Endodermal cell (in vitro differentiated cells): ENCODE data around the gene LEF1. TPM values are rescaled to one million over a fixed set of nuclear protein-coding genes. Genes with fewer than 3 reads are reported as not detected.
A peak's percentile ranks its signal among the peaks of the same experiment; 100 is the strongest.

Source experiments
- DNase-seq: peaks from one replicate; pipeline ENCODE4 v3.0.0-alpha.2; 2017
- H3K27ac ChIP-seq: 2 replicates; pipeline ENCODE4 v1.5.1; 2013; ENCODE audit warnings: mild to moderate bottlenecking, low read depth, low read length, moderate library complexity
- H3K27me3 ChIP-seq: 2 replicates; pipeline ENCODE4 v1.6.1; 2013; ENCODE audit warnings: mild to moderate bottlenecking, low read length, moderate library complexity; ENCODE audit not compliant: insufficient read depth, control insufficient read depth, poor library complexity, severe bottlenecking
- H3K36me3 ChIP-seq: 2 replicates; pipeline ENCODE4 v1.7.0; 2013; ENCODE audit warnings: mild to moderate bottlenecking, low read length, moderate library complexity; ENCODE audit not compliant: control insufficient read depth, insufficient read depth
- H3K4me1 ChIP-seq: one replicate; pipeline ENCODE4 v1.7.0; 2013; ENCODE audit warnings: low read length; ENCODE audit not compliant: control insufficient read depth, insufficient read depth
- H3K4me3 ChIP-seq: 2 replicates; pipeline ENCODE4 v1.5.1; 2013; ENCODE audit warnings: mild to moderate bottlenecking, low read length, moderate library complexity
- H3K9ac ChIP-seq: 2 replicates; pipeline ENCODE4 v1.6.1; 2013; ENCODE audit warnings: mild to moderate bottlenecking, low read length, moderate library complexity; ENCODE audit not compliant: poor library complexity, severe bottlenecking; ENCODE audit errors: extremely low read depth
- H3K9me3 ChIP-seq: 2 replicates; pipeline ENCODE4 v1.6.1; 2013; ENCODE audit warnings: mild to moderate bottlenecking, low read length, moderate library complexity; ENCODE audit not compliant: control insufficient read depth
- H3K27ac Mint-ChIP-seq: 2 replicates; pipeline ENCODE4 v1.8.0; 2020; ENCODE audit warnings: mixed read lengths
- H3K27me3 Mint-ChIP-seq: 2 replicates; pipeline ENCODE4 v1.8.0; 2021; ENCODE audit warnings: mild to moderate bottlenecking, mixed read lengths; ENCODE audit not compliant: insufficient read depth
- H3K36me3 Mint-ChIP-seq: 2 replicates; pipeline ENCODE4 v1.8.0; 2020; ENCODE audit warnings: low read depth, mixed read lengths
- H3K4me1 Mint-ChIP-seq: 2 replicates; pipeline ENCODE4 v1.8.0; 2020; ENCODE audit warnings: mixed read lengths
- H3K4me3 Mint-ChIP-seq: 2 replicates; pipeline ENCODE4 v1.8.0; 2020; ENCODE audit warnings: mild to moderate bottlenecking, moderate library complexity, mixed read lengths
- H3K9me3 Mint-ChIP-seq: 2 replicates; pipeline ENCODE4 v1.8.0; 2020; ENCODE audit warnings: mild to moderate bottlenecking, mixed read lengths
- WGBS, 2 experiments: methylation state at CpG; one replicate each; pipeline versions ENCODE4 v1.1.5 to v1.1.7; 2013; ENCODE audit warnings: missing lambda C conversion rate in 2 of 2, mixed read lengths in 1 of 2; ENCODE audit not compliant: insufficient coverage in 1 of 2, insufficient read length in 1 of 2; 5-methylcytosine and 5-hydroxymethylcytosine counted together
- total RNA-seq, 2 donors: library from RNA; stranded (reverse); fragmentation: NEBNext Ultra II Directional in 1 of 2; extraction: Animal tissue kit (Norgen Biotek cat#: 25700) in 1 of 2; gene quantifications; 2 replicates in 1 of 2; 3 replicates in 1 of 2; pipeline ENCODE4 v1.2.1, GENCODE V29; 2021
- TF ChIP-seq, protein P1 (sequence below): fragments of 200-600 bp; sonication (generic); conservative IDR thresholded peaks from 2 replicates; pipeline ENCODE4 v1.5.0; 2021; ENCODE audit warnings: antibody characterized with exemption, mild to moderate bottlenecking

The LEF1 gene
- total RNA-seq, 2 donors from 2014 or later = 0.95 to 1.6 TPM

DNA sequence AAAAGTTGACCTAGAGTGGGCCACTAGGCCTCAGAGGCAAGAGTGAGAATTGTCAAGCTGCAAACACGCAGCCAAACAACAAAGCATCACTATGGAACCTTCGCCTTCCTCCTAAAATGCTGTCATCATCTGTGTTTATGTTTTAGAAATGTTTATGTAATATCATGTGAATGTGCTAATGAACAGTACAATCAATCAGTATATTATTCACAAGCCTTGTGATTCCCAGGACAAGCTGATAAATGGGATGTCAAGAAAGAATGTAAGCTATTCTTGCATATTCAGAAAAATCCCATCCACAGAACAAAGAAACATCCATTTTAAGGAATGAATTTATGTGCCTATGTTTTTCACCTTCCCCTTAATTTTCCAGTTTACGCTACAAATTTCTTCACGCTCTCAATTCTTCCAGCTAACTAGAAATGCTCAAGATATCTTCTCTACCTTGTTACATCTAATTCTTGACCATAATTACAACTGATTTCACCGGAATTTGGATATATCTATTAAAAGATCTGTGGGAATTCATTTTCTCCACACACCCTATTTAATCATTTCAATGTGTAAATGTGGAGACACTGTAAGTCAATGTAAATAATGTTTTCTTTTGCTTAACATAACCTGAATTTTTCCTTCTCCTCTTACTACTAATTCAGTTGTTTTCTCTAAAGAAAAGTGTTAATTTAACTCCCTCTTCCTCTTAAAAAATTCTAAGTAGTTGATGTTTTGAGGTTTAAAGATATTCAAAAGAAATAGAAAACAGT is 65.5 kb downstream of the LEF1 start:
- Histone ChIP-seq H3K27me3 (peaks cover 15% of the 10 kb centered on the region), H3K4me3 (no peak overlapping the region), H3K9me3 (no peaks in the 10 kb centered on the region), H3K36me3 (no peaks in the 10 kb centered on the region), H3K27ac (peak overlapping the region; percentile 29), H3K9ac (no peak overlapping the region), H3K4me1 (no peaks in the 10 kb centered on the region)
- Mint-ChIP-seq H3K36me3 (no peaks in the 10 kb centered on the region), H3K4me3 (no peak overlapping the region), H3K4me1 (peaks cover 6% of the 10 kb centered on the region), H3K27ac (no peak overlapping the region), H3K9me3 (no peaks in the 10 kb centered on the region), H3K27me3 (peaks cover 19% of the 10 kb centered on the region)
- TF ChIP-seq, protein P1, sequence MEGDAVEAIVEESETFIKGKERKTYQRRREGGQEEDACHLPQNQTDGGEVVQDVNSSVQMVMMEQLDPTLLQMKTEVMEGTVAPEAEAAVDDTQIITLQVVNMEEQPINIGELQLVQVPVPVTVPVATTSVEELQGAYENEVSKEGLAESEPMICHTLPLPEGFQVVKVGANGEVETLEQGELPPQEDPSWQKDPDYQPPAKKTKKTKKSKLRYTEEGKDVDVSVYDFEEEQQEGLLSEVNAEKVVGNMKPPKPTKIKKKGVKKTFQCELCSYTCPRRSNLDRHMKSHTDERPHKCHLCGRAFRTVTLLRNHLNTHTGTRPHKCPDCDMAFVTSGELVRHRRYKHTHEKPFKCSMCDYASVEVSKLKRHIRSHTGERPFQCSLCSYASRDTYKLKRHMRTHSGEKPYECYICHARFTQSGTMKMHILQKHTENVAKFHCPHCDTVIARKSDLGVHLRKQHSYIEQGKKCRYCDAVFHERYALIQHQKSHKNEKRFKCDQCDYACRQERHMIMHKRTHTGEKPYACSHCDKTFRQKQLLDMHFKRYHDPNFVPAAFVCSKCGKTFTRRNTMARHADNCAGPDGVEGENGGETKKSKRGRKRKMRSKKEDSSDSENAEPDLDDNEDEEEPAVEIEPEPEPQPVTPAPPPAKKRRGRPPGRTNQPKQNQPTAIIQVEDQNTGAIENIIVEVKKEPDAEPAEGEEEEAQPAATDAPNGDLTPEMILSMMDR = no peak
- no peak for DNase-seq
- WGBS, 2 experiments = 95 to 100% methylated on average over 2 to 5 of the region's 5 CpGs

DNA sequence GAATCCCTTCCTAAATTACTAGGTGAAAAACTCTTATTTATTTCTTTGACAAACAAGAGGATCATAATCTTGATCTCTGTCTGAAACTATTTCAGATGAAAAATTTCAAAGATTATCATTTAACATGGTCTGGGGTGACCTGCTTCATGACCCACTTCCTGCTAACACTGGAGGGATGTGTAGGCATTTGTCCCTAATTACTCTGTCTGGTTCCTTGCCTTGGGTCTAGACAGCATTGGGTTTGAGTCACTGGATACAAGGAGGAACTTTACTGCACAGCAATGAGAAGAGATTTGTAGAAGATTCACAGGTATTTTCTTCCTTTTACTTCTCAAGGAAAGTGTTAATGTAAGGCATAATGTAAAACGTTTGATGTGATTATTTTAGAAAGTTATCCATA is 67.9 kb downstream of the LEF1 start:
- Mint-ChIP-seq H3K27ac (no peak overlapping the region), H3K36me3 (no peaks in the 10 kb centered on the region), H3K27me3 (peaks cover 8% of the 10 kb centered on the region)

DNA sequence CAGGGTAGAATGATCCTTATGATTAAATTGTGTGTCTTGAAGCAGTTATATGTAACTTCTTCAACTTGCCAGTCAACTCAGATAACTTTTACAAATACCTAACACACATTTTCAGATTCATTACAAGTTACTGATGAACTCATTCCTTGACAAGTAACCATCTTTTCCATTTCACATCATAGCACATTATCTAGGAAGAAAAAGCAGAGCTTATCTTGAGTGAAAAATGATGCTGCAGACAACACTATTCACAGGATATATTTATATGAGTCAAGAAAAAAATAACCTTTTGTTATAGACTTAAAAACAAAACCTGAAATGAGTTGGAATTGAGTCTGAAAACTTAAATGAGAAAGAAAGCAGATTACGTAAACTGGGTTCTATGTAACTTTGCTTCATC is 68.9 kb downstream of the LEF1 start:
- Histone ChIP-seq H3K9ac (no peak overlapping the region), H3K4me1 (no peaks in the 10 kb centered on the region), H3K27me3 (no peaks in the 10 kb centered on the region), H3K4me3 (no peak overlapping the region), H3K36me3 (no peaks in the 10 kb centered on the region), H3K9me3 (no peaks in the 10 kb centered on the region), H3K27ac (no peak overlapping the region)
- Mint-ChIP-seq H3K9me3 (no peaks in the 10 kb centered on the region), H3K36me3 (no peaks in the 10 kb centered on the region), H3K27me3 (peaks cover 14% of the 10 kb centered on the region), H3K4me3 (no peak overlapping the region), H3K27ac (no peak overlapping the region), H3K4me1 (peaks cover 4% of the 10 kb centered on the region)
- WGBS, 2 experiments = 83% methylated on average over 1 of the region's 1 CpG; no CpG with 5 or more reads in 1 of the 2 experiments
- DNase-seq = no peak
- TF ChIP-seq, protein P1 = no peak

More for the DNA sequence above, 67.9 kb downstream of the LEF1 start:
- no peak overlapping the region for H3K4me3 ChIP-seq
- Mint-ChIP-seq H3K4me1 (no peaks in the 10 kb centered on the region), H3K4me3 (no peak overlapping the region), H3K9me3 (no peaks in the 10 kb centered on the region)
- no peak overlapping the region for H3K9ac ChIP-seq
- no peaks in the 10 kb centered on the region for H3K27me3 ChIP-seq
- no peaks in the 10 kb centered on the region for H3K4me1 ChIP-seq
- no peak for DNase-seq
- TF ChIP-seq, protein P1 = no peak
- H3K9me3 ChIP-seq = no peaks in the 10 kb centered on the region
- no peaks in the 10 kb centered on the region for H3K36me3 ChIP-seq
- no peak overlapping the region for H3K27ac ChIP-seq
- no CpG with 5 or more reads among the region's 1 CpG for WGBS, 2 experiments
